Pancreas (tissue), 10 donors: ENCODE data around the gene HES7. TPM values are rescaled to one million over a fixed set of nuclear protein-coding genes. Genes with fewer than 3 reads are reported as not detected.

Experiments
- ATAC-seq, 4 donors: fragments of 200-7000 bp; cut with Tn5 transposase; one replicate each; pipeline versions ENCODE4 v1.8.0 to v1.9.1; 2020; ENCODE audit warnings: mild to moderate bottlenecking in 4 of 4, moderate library complexity in 4 of 4
- DNase-seq, 6 donors: peaks; one replicate each; pipeline ENCODE4 v3.0.0-alpha.2; 2020
- FAIRE-seq: peaks from 2 replicates; lab custom pipeline; 2012; peaks lifted over from hg19 to GRCh38; lab: Jason Lieb, UNC
- H3K27ac ChIP-seq, 4 donors: fragments of 200-600 bp; sonication (generic); 1 replicate in 3 of 4; 2 replicates in 1 of 4; pipeline versions ENCODE4 v1.5.0 to v1.8.0; 2020
- H3K27me3 ChIP-seq, 4 donors: fragments of 200-600 bp; one replicate each; pipeline ENCODE4 v1.8.0; 2021
- H3K36me3 ChIP-seq, 3 donors: fragments of 200-600 bp; sonication (generic) in 1 of 3; one replicate each; pipeline versions ENCODE4 v1.5.0 to v1.8.0; 2020 to 2021
- H3K4me1 ChIP-seq, 3 donors: fragments of 200-600 bp; one replicate each; pipeline ENCODE4 v1.8.0; 2021
- H3K4me3 ChIP-seq, 4 donors: fragments of 200-600 bp; sonication (generic) in 2 of 4; one replicate each; pipeline versions ENCODE4 v1.5.0 to v1.8.0; 2020 to 2021
- H3K9me3 ChIP-seq, 4 donors: fragments of 200-600 bp; one replicate each; pipeline ENCODE4 v1.8.0; 2021
- WGBS, 2 donors: extraction: QIAGEN DNeasy Blood & Tissue Kit; methylation state at CpG; one replicate each; pipeline ENCODE4 v1.1.7; 2013; 5-methylcytosine and 5-hydroxymethylcytosine counted together
- intact Hi-C, 3 donors: fragments of 100-400 bp; cut with DNase I; formaldehyde crosslinking; loops; one replicate each; pipeline versions ENCODE4 v1.11.1 to v1.14.2; 2022
- polyA plus RNA-seq, 2 donors: library from polyadenylated mRNA; stranded (reverse); fragments of 200-250 nt; gene quantifications; one replicate each; pipeline ENCODE4 v1.2.3, GENCODE V29; 2013
- total RNA-seq, 6 donors: library from RNA; stranded (reverse); fragmentation: NEBNext Ultra II Directional in 4 of 6; extraction: Animal tissue kit (Norgen Biotek cat#: 25700) in 4 of 6; gene quantifications; one replicate each; pipeline versions ENCODE4 v1.2.1 to v1.2.4, GENCODE V29; 2021 to 2023
- TF ChIP-seq, protein P1 (sequence below), 4 donors: fragments of 200-600 bp; sonication (generic) in 3 of 4; IDR thresholded peaks; one replicate each; pipeline versions ENCODE4 v1.5.0 to v1.8.0; 2021; ENCODE audit warnings: antibody characterized with exemption in 4 of 4
- donor health status: healthy with polysubstance abuse.
- donor health status: DM: no; HTN: no; CAD: no; lungs with moderate emphysema.
- donor health status: DM: no; HTN: no; CAD: no.
- donor health status: control.
- donor health status: control.
- donor health status: Bipolar disorder and iron deficiency.
- donor health status: DM: yes; HTN: yes; CAD: no.
- donor health status: DM: no; HTN: no; CAD: no.
- donor health status: DM: no; HTN: no; CAD: no.
- donor health status: DM: yes; HTN: yes; CAD: no.

HES7 gene
- total and polyA plus RNA-seq, 8 donors: 0.08 to 0.16 TPM; not detected in 6

DNA sequence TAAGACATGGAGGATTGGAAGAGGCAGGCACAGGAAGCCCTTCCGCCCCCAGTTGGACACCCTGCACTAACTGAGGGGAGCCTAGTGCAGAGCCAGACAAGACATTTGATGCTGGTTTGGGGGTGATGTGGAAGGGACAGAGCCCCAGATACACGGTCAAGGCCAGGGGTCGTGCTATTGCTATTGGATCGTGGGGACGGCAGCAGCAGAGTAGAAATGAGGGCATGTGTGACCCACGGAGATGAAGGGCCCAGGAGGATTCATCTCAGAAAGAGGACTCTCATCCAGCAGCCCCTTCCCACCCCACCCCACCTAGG, 40.9 kb upstream of the HES7 start:
- Histone ChIP-seq H3K4me3 (no peak overlapping the region), H3K27ac (peak overlapping the region in 2 of 4 donors; percentile 98 to 99), H3K4me1 (peaks cover 17 to 18% (median 17%) of the 10 kb centered on the region in 3 donors), H3K9me3 (no peaks in the 10 kb centered on the region), H3K27me3 (no peaks in the 10 kb centered on the region), H3K36me3 (no peaks in the 10 kb centered on the region)
- DNase-seq: peak in 2 of 6 donors; percentile 18 to 20
- 75 to 77% methylated on average over 6 of the region's 6 CpGs for WGBS, 2 donors
- FAIRE-seq: no peak
- intact Hi-C loops: loop anchor here in 1 of 3 donors (5.0 kb wide), 1 partner anchor 37 kb away; no protein-coding TSS in a partner anchor
- TF ChIP-seq, protein P1, sequence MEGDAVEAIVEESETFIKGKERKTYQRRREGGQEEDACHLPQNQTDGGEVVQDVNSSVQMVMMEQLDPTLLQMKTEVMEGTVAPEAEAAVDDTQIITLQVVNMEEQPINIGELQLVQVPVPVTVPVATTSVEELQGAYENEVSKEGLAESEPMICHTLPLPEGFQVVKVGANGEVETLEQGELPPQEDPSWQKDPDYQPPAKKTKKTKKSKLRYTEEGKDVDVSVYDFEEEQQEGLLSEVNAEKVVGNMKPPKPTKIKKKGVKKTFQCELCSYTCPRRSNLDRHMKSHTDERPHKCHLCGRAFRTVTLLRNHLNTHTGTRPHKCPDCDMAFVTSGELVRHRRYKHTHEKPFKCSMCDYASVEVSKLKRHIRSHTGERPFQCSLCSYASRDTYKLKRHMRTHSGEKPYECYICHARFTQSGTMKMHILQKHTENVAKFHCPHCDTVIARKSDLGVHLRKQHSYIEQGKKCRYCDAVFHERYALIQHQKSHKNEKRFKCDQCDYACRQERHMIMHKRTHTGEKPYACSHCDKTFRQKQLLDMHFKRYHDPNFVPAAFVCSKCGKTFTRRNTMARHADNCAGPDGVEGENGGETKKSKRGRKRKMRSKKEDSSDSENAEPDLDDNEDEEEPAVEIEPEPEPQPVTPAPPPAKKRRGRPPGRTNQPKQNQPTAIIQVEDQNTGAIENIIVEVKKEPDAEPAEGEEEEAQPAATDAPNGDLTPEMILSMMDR (IDR thresholded peaks at IDR 0.05): no peak
- no peak for ATAC-seq

DNA sequence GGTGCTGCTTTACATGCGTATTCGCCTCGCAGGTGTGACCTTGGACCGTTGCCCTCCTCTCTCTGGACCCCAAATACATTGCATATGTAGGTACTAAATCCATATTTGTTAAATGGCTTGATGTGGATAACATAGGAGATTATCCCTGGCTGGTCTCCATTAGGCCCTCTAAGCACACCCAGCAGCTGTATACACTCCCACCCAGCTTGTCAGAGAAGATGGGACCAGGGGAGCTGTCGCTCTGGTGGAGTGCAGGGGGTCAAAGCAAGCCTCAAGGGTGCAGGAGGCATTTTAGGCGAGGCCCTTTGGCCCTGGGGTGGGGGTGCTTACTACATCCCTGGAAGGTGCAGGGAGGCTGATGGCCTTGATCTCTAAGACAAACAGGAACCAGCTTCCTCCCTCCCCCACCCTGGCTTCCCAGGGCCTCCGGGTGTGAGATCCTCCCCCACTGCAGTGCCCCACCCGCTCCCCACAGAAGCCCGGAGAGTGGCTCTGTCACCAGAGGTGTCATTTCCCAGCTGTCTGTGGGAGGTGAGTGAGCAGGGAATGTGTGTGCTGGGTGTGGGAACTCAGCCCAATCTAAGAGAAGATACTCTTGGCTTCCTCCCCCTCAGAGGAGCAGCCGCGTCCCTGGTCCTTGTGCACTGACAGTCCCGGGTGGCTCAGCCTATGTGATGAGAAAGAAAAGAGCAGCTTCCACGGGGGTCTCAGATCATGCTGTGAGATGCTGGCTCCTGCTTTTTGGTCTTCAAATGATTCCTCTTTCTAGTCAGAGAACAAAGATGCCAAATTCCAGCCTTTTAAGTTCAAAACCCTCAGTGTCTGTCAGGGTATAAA, 40.3 kb upstream of the HES7 start:
- Histone ChIP-seq H3K27me3 (no peaks in the 10 kb centered on the region), H3K4me3 (no peak overlapping the region), H3K36me3 (no peaks in the 10 kb centered on the region), H3K4me1 (peaks cover 17 to 18% (median 17%) of the 10 kb centered on the region in 3 donors), H3K9me3 (no peaks in the 10 kb centered on the region), H3K27ac (peak overlapping the region; percentile 82 to 99 (median 96))
- TF ChIP-seq, protein P1 (IDR thresholded peaks at IDR 0.05): no peak
- ATAC-seq: peak; percentile 23 to 61 (median 52)
- intact Hi-C loops: loop anchor here in 1 of 3 donors (5.0 kb wide), 1 partner anchor 37 kb away; no protein-coding TSS in a partner anchor
- no peak for FAIRE-seq
- peak; percentile 58 to 77 (median 65) for DNase-seq
- WGBS, 2 donors: 10 to 16% methylated on average over 12 to 13 of the region's 13 CpGs

DNA sequence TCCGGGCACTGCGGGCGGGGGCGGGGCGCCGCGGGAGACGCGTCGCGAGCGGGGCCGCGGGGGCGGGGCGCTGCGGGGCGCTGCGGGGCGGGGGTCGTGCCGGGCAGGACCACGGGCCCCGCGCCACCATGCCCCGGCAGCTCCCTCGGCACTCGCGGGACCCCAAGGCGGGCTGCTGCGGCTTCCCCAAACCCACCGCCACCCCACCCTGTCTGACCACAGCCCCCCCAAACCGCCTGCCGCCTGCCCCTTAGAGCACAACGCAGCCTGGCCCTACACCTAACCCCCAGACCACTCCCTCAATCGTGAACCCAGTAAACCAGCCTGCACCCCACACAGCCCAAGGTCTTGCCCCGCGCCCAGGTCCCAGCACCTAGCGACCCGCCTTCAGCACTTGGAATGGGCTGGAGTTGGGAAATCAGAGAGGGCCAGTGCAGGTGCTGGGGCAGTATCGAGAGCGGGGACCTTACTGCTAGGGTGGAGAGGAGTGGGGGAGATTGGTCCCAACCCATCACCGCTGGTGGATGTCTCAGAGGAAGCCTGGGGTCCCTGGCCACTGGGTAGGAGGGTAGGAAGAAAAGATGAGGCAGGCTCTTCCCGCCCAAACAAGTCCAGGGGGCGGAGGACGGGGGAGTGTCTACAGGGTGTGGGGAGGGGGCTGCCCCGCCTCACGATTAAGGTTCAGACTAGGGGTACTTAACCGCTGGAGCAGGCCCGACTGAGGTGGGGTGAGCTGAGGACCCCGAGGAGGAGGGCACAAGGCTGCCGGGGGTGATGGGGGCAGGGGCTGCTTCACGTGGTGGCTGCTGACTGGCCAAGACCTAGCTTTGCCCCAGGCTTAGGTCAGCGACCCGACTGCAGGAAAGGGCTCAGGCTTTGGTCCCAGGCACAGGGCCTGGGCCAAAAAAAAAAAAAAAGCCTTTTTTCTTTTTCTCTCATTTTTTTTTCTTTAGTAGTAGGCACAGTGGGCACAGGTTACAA, 39.4 kb upstream of the HES7 start:
- no peaks in the 10 kb centered on the region for H3K27me3 ChIP-seq
- peak overlapping the region; percentile 82 to 99 (median 96) for H3K27ac ChIP-seq
- H3K4me3 ChIP-seq: peak overlapping the region in 3 of 4 donors; percentile 99 to 100 (median 99)
- H3K36me3 ChIP-seq: no peaks in the 10 kb centered on the region
- intact Hi-C loops: loop anchor here in 1 of 3 donors (5.0 kb wide), 1 partner anchor 36 kb away; no protein-coding TSS in a partner anchor
- H3K9me3 ChIP-seq: no peaks in the 10 kb centered on the region
- H3K4me1 ChIP-seq: peaks cover 17 to 24% (median 17%) of the 10 kb centered on the region in 3 donors
- 11 to 23% methylated on average over 26 to 55 of the region's 55 CpGs for WGBS, 2 donors
- DNase-seq (peak in 4 of 6 donors; percentile 49 to 81 (median 56)), ATAC-seq (peak in 3 of 4 donors; percentile 8 to 28 (median 22)), FAIRE-seq (no peak)
- TF ChIP-seq, protein P1 (IDR thresholded peaks at IDR 0.05): no peak

DNA sequence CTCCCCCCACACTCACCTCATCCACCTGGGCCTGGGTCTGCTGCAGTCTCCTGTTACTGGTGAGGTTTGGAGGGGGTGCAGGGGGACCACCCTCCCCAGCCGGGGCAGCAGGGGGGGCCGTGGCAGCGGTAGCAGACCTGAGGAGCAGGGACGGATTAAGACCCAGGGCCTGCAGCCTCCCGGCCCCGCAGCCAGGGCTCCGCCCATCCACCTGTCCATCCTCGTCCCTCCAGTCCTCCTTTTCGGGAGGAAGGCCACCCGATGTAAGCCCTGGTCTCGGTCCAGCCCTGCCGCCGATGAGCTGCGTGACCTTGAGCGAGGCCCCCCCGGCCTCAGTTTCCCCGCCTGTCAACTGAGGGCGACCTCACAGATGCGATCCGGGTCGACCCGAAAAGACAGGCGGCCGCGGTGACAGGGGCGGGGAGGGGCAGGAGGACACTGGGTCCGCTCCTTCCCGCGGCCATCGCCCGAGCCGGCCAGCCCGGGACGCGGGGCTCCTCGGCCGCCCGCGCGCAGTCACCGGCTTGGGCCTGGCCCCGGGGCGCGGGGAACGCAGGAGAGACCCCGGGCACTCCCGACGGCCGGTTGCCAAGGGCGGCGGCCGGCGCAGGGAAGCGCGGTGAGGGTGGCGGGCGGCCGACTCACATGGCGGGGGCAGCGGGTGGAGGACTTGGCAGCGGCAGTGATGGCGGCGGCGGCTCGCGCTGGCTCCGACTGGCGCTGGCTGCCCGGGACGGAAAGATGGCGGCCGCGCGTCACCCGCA, 38.5 kb upstream of the HES7 start, which contains the start of gene VAMP2:
Gene VAMP2, minus strand, starts transcription at position 716 of the 764 bp plus-strand sequence. Its CDS starts 69 bp downstream, at position 647.
- H3K36me3 ChIP-seq: no peaks in the 10 kb centered on the region
- DNase-seq (peak; percentile 71 to 94 (median 84)), ATAC-seq (peak; percentile 62 to 81 (median 62)), FAIRE-seq (no peak)
- intact Hi-C loops: loop anchor here in 1 of 3 donors (5.0 kb wide), 1 partner anchor 35 kb away; no protein-coding TSS in a partner anchor
- no peaks in the 10 kb centered on the region for H3K27me3 ChIP-seq
- H3K4me3 ChIP-seq: peak within 1 kb of the TSS; percentile 68 to 100 (median 99)
- TF ChIP-seq, protein P1 (IDR thresholded peaks at IDR 0.05): no peak
- 0 to 1% methylated on average over 60 to 75 of the region's 75 CpGs for WGBS, 2 donors
- peaks cover 17 to 25% (median 17%) of the 10 kb centered on the region in 3 donors for H3K4me1 ChIP-seq
- no peaks in the 10 kb centered on the region for H3K9me3 ChIP-seq
- H3K27ac ChIP-seq: peak within 1 kb of the TSS; percentile 82 to 99 (median 96)
